ENCODE data around the gene OMD. TPM values are rescaled to one million over a fixed set of nuclear protein-coding genes. Genes with fewer than 3 reads are reported as not detected.

Gene OMD
- total RNA-seq, 1 experiment from 2014 or later = not detected

- DNase-seq = no peak
- no peak for TF ChIP-seq CTCF (IDR thresholded peaks at IDR 0.05; ENCODE audit: insufficient read depth in 1 of 2, low read depth in 1 of 2, low read length in 1 of 2, severe bottlenecking in 1 of 2, unreplicated experiment in 1 of 2)
- no peaks in the 10 kb centered on the region for H3K27me3 ChIP-seq (replicated peaks; ENCODE audit: control insufficient read depth, insufficient read depth, low read length)
- no peak overlapping the region for H3K4me3 Mint-ChIP-seq (ENCODE audit: unreplicated experiment)
- BruUV-seq (replicated peaks) = no TSS peak
- H3K9me3 Mint-ChIP-seq (ENCODE audit: unreplicated experiment) = no peaks in the 10 kb centered on the region
- H3K36me3 Mint-ChIP-seq (ENCODE audit: insufficient read depth, unreplicated experiment) = no peaks in the 10 kb centered on the region
- no peak overlapping the region for H3K4me3 ChIP-seq (ENCODE audit: low read depth, low read length)
- POLR2A ChIA-PET = no interaction called here
- no peaks in the 10 kb centered on the region for H3K27me3 Mint-ChIP-seq (ENCODE audit: insufficient read depth, unreplicated experiment)
- intact Hi-C loops (cut with micrococcal nuclease; ENCODE audit: unreplicated experiment) = no loop called here
- H3K4me1 ChIP-seq = no peaks in the 10 kb centered on the region
- no peaks in the 10 kb centered on the region for H3K4me1 Mint-ChIP-seq (ENCODE audit: low read depth, unreplicated experiment)
- H3K27ac Mint-ChIP-seq (ENCODE audit: unreplicated experiment) = no peak overlapping the region
- H3K9me3 ChIP-seq = no peaks in the 10 kb centered on the region
- CTCF ChIA-PET = no interaction called here
- no peaks in the 10 kb centered on the region for H3K36me3 ChIP-seq (ENCODE audit: control insufficient read depth, insufficient read depth, low read length)
Observed at GRCh38 chr9:92392690-92393089, 31.6 kb downstream of the OMD start.

- H3K27me3 ChIP-seq (replicated peaks; ENCODE audit: control insufficient read depth, insufficient read depth, low read length) = no peaks in the 10 kb centered on the region
- H3K27me3 Mint-ChIP-seq (ENCODE audit: insufficient read depth, unreplicated experiment) = no peaks in the 10 kb centered on the region
- H3K27ac Mint-ChIP-seq (ENCODE audit: unreplicated experiment) = no peak overlapping the region
- no peaks in the 10 kb centered on the region for H3K4me1 ChIP-seq
- no peaks in the 10 kb centered on the region for H3K4me1 Mint-ChIP-seq (ENCODE audit: low read depth, unreplicated experiment)
- no peaks in the 10 kb centered on the region for H3K9me3 Mint-ChIP-seq (ENCODE audit: unreplicated experiment)
- no peaks in the 10 kb centered on the region for H3K9me3 ChIP-seq
- no peak for TF ChIP-seq CTCF (IDR thresholded peaks at IDR 0.05; ENCODE audit: insufficient read depth in 1 of 2, low read depth in 1 of 2, low read length in 1 of 2, severe bottlenecking in 1 of 2, unreplicated experiment in 1 of 2)
- intact Hi-C loops (cut with micrococcal nuclease; ENCODE audit: unreplicated experiment) = no loop called here
- no peak for DNase-seq
- no peaks in the 10 kb centered on the region for H3K36me3 ChIP-seq (ENCODE audit: control insufficient read depth, insufficient read depth, low read length)
- ChIA-PET POLR2A (no interaction called here), CTCF (no interaction called here)
- no peak overlapping the region for H3K4me3 ChIP-seq (ENCODE audit: low read depth, low read length)
- BruUV-seq (replicated peaks) = no TSS peak
- no peaks in the 10 kb centered on the region for H3K36me3 Mint-ChIP-seq (ENCODE audit: insufficient read depth, unreplicated experiment)
- H3K4me3 Mint-ChIP-seq (ENCODE audit: unreplicated experiment) = no peak overlapping the region
Observed at GRCh38 chr9:92385953-92386352, 38.3 kb downstream of the OMD start.

- BruUV-seq (replicated peaks) = no TSS peak
- H3K27me3 Mint-ChIP-seq (ENCODE audit: insufficient read depth, unreplicated experiment) = no peaks in the 10 kb centered on the region
- no peak for DNase-seq
- H3K4me1 Mint-ChIP-seq (ENCODE audit: low read depth, unreplicated experiment) = no peaks in the 10 kb centered on the region
- H3K4me3 Mint-ChIP-seq (ENCODE audit: unreplicated experiment) = no peak overlapping the region
- Histone ChIP-seq H3K4me1 (no peaks in the 10 kb centered on the region), H3K36me3 (ENCODE audit: control insufficient read depth, insufficient read depth, low read length) (no peaks in the 10 kb centered on the region), H3K4me3 (ENCODE audit: low read depth, low read length) (no peak overlapping the region), H3K27me3 (replicated peaks; ENCODE audit: control insufficient read depth, insufficient read depth, low read length) (no peaks in the 10 kb centered on the region), H3K9me3 (no peaks in the 10 kb centered on the region)
- no peaks in the 10 kb centered on the region for H3K9me3 Mint-ChIP-seq (ENCODE audit: unreplicated experiment)
- CTCF ChIA-PET = no interaction called here
- H3K27ac Mint-ChIP-seq (ENCODE audit: unreplicated experiment) = no peak overlapping the region
- POLR2A ChIA-PET = no interaction called here
- intact Hi-C loops (cut with micrococcal nuclease; ENCODE audit: unreplicated experiment) = no loop called here
- H3K36me3 Mint-ChIP-seq (ENCODE audit: insufficient read depth, unreplicated experiment) = no peaks in the 10 kb centered on the region
- no peak for TF ChIP-seq CTCF (IDR thresholded peaks at IDR 0.05; ENCODE audit: insufficient read depth in 1 of 2, low read depth in 1 of 2, low read length in 1 of 2, severe bottlenecking in 1 of 2, unreplicated experiment in 1 of 2)
Observed at GRCh38 chr9:92385477-92385876, 38.8 kb downstream of the OMD start.
